Breast epithelium (tissue), 4 donors: Measurements from ENCODE around the gene SETDB2. TPM values are rescaled to one million over a fixed set of nuclear protein-coding genes. Genes with fewer than 3 reads are reported as not detected.

ENCODE experiments used
- DNase-seq, 2 donors: peaks; one replicate each; pipeline ENCODE4 v3.0.0-alpha.2; 2019; ENCODE audit warnings: low spot score in 2 of 2
- H3K27ac ChIP-seq, 2 donors: fragments of 200-600 bp; sonication (generic) in 1 of 2; one replicate each; pipeline ENCODE4 v1.5.1; 2016 to 2019; ENCODE audit warnings: mild to moderate bottlenecking in 1 of 2
- H3K27me3 ChIP-seq, 2 donors: fragments of 200-600 bp; sonication (generic) in 1 of 2; one replicate each; pipeline versions ENCODE4 v1.5.1 to v1.6.0; 2017 to 2019; ENCODE audit warnings: control low read depth in 1 of 2, mild to moderate bottlenecking in 1 of 2
- H3K36me3 ChIP-seq: fragments of 200-600 bp; one replicate; pipeline ENCODE4 v1.5.1; 2019
- H3K4me1 ChIP-seq, 2 donors: fragments of 200-600 bp; sonication (generic); one replicate each; pipeline ENCODE4 v1.5.1; 2016 to 2019; ENCODE audit warnings: control low read depth in 1 of 2
- H3K4me3 ChIP-seq, 3 donors: fragments of 200-600 bp; sonication (generic); 1 replicate in 2 of 3; 2 replicates in 1 of 3; pipeline ENCODE4 v1.5.1; 2016 to 2019; ENCODE audit warnings: mild to moderate bottlenecking in 3 of 3, moderate library complexity in 2 of 3
- H3K9me3 ChIP-seq, 2 donors: fragments of 200-600 bp; sonication (generic) in 1 of 2; one replicate each; pipeline ENCODE4 v1.5.1; 2016 to 2019; ENCODE audit warnings: control low read depth in 1 of 2
- POLR2A ChIP-seq: fragments of 450-650 bp; IDR thresholded peaks from one replicate; pipeline ENCODE4 v1.6.1; 2016; ENCODE audit warnings: antibody characterized with exemption, mild to moderate bottlenecking, moderate library complexity
- POLR2AphosphoS5 ChIP-seq, 3 donors: sonication (generic); formaldehyde crosslinking; IDR thresholded peaks; one replicate each; pipeline ENCODE4 v1.6.1; 2017; ENCODE audit warnings: antibody characterized with exemption in 3 of 3
- intact Hi-C: fragments of 100-400 bp; cut with DNase I; formaldehyde crosslinking; loops from one replicate; pipeline ENCODE4 v1.15.1; 2023; ENCODE audit warnings: low total_unique reads
- total RNA-seq, 3 donors: library from RNA; depleted of rRNA; stranded (reverse); fragments of >200 nt; gene quantifications; one replicate each; pipeline ENCODE4 v1.1.0, GENCODE V29; 2016
- TF ChIP-seq, protein P1 (sequence below), 3 donors: fragments of 450-650 bp; IDR thresholded peaks; one replicate each; pipeline ENCODE4 v1.5.1; 2016 to 2017; ENCODE audit warnings: antibody characterized with exemption in 3 of 3, mild to moderate bottlenecking in 3 of 3, moderate library complexity in 3 of 3

The SETDB2 gene
- total RNA-seq, 3 donors from 2014 or later: 9.9 to 17.0 (median 12.8) TPM

DNA sequence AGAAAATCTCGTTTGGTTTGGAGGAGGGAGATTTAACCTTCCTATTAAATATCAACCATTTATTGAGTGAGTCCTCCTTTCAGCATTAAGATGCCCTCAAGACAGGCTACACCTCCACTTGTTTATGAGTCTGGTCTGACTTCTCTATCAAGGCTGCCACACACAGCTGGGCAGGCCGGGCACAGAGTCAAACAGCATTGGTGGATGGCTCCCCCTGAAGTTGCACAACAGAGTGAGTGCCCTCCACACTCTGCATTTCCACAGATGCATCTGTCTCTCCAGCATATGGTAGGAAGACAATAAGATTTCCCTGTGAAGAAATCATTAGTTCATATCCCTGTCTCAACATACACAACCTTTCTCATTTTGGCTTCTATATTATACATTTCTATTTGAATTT, 83.0 kb downstream of the SETDB2 start:
- intact Hi-C loops: no loop called here
- Histone ChIP-seq H3K36me3 (no peaks in the 10 kb centered on the region), H3K4me3 (no peak overlapping the region), H3K9me3 (no peaks in the 10 kb centered on the region), H3K27me3 (no peaks in the 10 kb centered on the region), H3K27ac (no peak overlapping the region), H3K4me1 (no peaks in the 10 kb centered on the region)
- no peak for TF ChIP-seq POLR2AphosphoS5 (IDR thresholded peaks at IDR 0.05)
- TF ChIP-seq, protein P1, sequence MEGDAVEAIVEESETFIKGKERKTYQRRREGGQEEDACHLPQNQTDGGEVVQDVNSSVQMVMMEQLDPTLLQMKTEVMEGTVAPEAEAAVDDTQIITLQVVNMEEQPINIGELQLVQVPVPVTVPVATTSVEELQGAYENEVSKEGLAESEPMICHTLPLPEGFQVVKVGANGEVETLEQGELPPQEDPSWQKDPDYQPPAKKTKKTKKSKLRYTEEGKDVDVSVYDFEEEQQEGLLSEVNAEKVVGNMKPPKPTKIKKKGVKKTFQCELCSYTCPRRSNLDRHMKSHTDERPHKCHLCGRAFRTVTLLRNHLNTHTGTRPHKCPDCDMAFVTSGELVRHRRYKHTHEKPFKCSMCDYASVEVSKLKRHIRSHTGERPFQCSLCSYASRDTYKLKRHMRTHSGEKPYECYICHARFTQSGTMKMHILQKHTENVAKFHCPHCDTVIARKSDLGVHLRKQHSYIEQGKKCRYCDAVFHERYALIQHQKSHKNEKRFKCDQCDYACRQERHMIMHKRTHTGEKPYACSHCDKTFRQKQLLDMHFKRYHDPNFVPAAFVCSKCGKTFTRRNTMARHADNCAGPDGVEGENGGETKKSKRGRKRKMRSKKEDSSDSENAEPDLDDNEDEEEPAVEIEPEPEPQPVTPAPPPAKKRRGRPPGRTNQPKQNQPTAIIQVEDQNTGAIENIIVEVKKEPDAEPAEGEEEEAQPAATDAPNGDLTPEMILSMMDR (IDR thresholded peaks at IDR 0.05): no peak
- DNase-seq: no peak

GRCh38 chr13:49528161-49528560, 84.1 kb downstream of the SETDB2 start:
- intact Hi-C loops: no loop called here
- DNase-seq: no peak
- H3K27me3 ChIP-seq: no peaks in the 10 kb centered on the region
- H3K4me3 ChIP-seq: no peak overlapping the region
- TF ChIP-seq POLR2AphosphoS5 (IDR thresholded peaks at IDR 0.05): no peak
- TF ChIP-seq POLR2A: no peak
- TF ChIP-seq, protein P1 (IDR thresholded peaks at IDR 0.05): no peak
- H3K36me3 ChIP-seq: no peaks in the 10 kb centered on the region
- H3K9me3 ChIP-seq: no peaks in the 10 kb centered on the region
- no peak overlapping the region for H3K27ac ChIP-seq
- no peaks in the 10 kb centered on the region for H3K4me1 ChIP-seq

- Histone ChIP-seq H3K36me3 (no peaks in the 10 kb centered on the region), H3K4me3 (no peak overlapping the region), H3K27me3 (no peaks in the 10 kb centered on the region), H3K27ac (no peak overlapping the region), H3K9me3 (no peaks in the 10 kb centered on the region), H3K4me1 (no peaks in the 10 kb centered on the region)
- no peak for TF ChIP-seq POLR2AphosphoS5 (IDR thresholded peaks at IDR 0.05)
- no peak for DNase-seq
- intact Hi-C loops: no loop called here
These were observed 86.4 kb downstream of the SETDB2 start for GRCh38 chr13:49530457-49530856.

GRCh38 chr13:49532593-49532992, 88.5 kb downstream of the SETDB2 start:
- TF ChIP-seq POLR2AphosphoS5 (IDR thresholded peaks at IDR 0.05) (no peak), POLR2A (no peak)
- TF ChIP-seq, protein P1 (IDR thresholded peaks at IDR 0.05): no peak
- H3K4me3 ChIP-seq: no peak overlapping the region
- no peaks in the 10 kb centered on the region for H3K4me1 ChIP-seq
- H3K9me3 ChIP-seq: no peaks in the 10 kb centered on the region
- no peak overlapping the region for H3K27ac ChIP-seq
- DNase-seq: no peak
- no peaks in the 10 kb centered on the region for H3K36me3 ChIP-seq
- no peaks in the 10 kb centered on the region for H3K27me3 ChIP-seq
- intact Hi-C loops: no loop called here

GRCh38 chr13:49533011-49533410, 88.9 kb downstream of the SETDB2 start:
- no peaks in the 10 kb centered on the region for H3K4me1 ChIP-seq
- intact Hi-C loops: no loop called here
- no peak overlapping the region for H3K4me3 ChIP-seq
- TF ChIP-seq POLR2A: no peak
- TF ChIP-seq POLR2AphosphoS5 (IDR thresholded peaks at IDR 0.05): no peak
- TF ChIP-seq, protein P1 (IDR thresholded peaks at IDR 0.05): no peak
- H3K9me3 ChIP-seq: no peaks in the 10 kb centered on the region
- H3K27me3 ChIP-seq: no peaks in the 10 kb centered on the region
- no peaks in the 10 kb centered on the region for H3K36me3 ChIP-seq
- H3K27ac ChIP-seq: no peak overlapping the region
- no peak for DNase-seq

GRCh38 chr13:49533591-49534269, 89.7 kb downstream of the SETDB2 start:
- intact Hi-C loops: no loop called here
- no peaks in the 10 kb centered on the region for H3K27me3 ChIP-seq

More at GRCh38 chr13:49533591-49534269, 89.7 kb downstream of the SETDB2 start:
- Histone ChIP-seq H3K4me1 (no peaks in the 10 kb centered on the region), H3K4me3 (no peak overlapping the region), H3K9me3 (no peaks in the 10 kb centered on the region), H3K36me3 (no peaks in the 10 kb centered on the region), H3K27ac (no peak overlapping the region)
- no peak for TF ChIP-seq POLR2A
- DNase-seq: no peak
